Naive thymus-derived CD4-positive, alpha-beta T cell (primary cell): ENCODE results near the gene MRI1. TPM values are rescaled to one million over a fixed set of nuclear protein-coding genes. Genes with fewer than 3 reads are reported as not detected.
"Not testable (repeated sequence)": the region's sequence is repeated elsewhere in the genome, so short reads cannot be mapped to it uniquely, and the experiment has no call there.

Experiments used
- ATAC-seq: fragments of 150-1000 bp; cut with Tn5 transposase; 2 replicates; pipeline ENCODE4 v1.10.0; 2021; ENCODE audit warnings: mild to moderate bottlenecking, moderate library complexity
- CTCF ChIA-PET: fragments of 350-600 bp; sonication (Branson Sonifier 250); formaldehyde crosslinking; loops from one replicate; lab custom pipeline; 2021; ENCODE audit warnings: antibody characterized with exemption; lab: Charles Lee
- POLR2A ChIA-PET: fragments of 350-600 bp; sonication (Branson Sonifier 250); formaldehyde crosslinking; loops from one replicate; lab custom pipeline; 2021; ENCODE audit warnings: antibody characterized with exemption, inconsistent platforms; lab: Charles Lee
- DNase-seq, 9 donors: peaks; one replicate each; pipeline versions ENCODE4 v3.0.0 to v3.0.0-alpha.2; 2020 to 2022; ENCODE audit warnings: mixed read lengths in 1 of 9
- H3K27ac ChIP-seq: one replicate; pipeline ENCODE4 v1.7.0; 2013; ENCODE audit warnings: mild to moderate bottlenecking, low read depth, low read length, moderate library complexity
- H3K27me3 ChIP-seq, 2 donors: one replicate each; pipeline ENCODE4 v1.7.0; 2013; ENCODE audit warnings: low read length in 2 of 2, mild to moderate bottlenecking in 2 of 2, moderate library complexity in 2 of 2; ENCODE audit not compliant: control insufficient read depth in 2 of 2, insufficient read depth in 2 of 2
- H3K36me3 ChIP-seq, 3 experiments: 1 replicate in 2 of 3; 2 replicates in 1 of 3; pipeline ENCODE4 v1.7.0; 2013; ENCODE audit warnings: low read length in 3 of 3, mild to moderate bottlenecking in 3 of 3, moderate library complexity in 1 of 3; ENCODE audit not compliant: insufficient read depth in 3 of 3, control insufficient read depth in 2 of 3
- H3K4me1 ChIP-seq, 2 donors: one replicate each; pipeline ENCODE4 v1.7.0; 2013; ENCODE audit warnings: low read length in 2 of 2, mild to moderate bottlenecking in 2 of 2, moderate library complexity in 1 of 2; ENCODE audit not compliant: control insufficient read depth in 2 of 2, insufficient read depth in 2 of 2
- H3K4me3 ChIP-seq: 2 replicates; pipeline ENCODE4 v1.7.0; 2013; ENCODE audit warnings: mild to moderate bottlenecking, low read length
- H3K9me3 ChIP-seq, 3 experiments: 1 replicate in 2 of 3; 2 replicates in 1 of 3; pipeline ENCODE4 v1.7.0; 2013; ENCODE audit warnings: low read length in 3 of 3; ENCODE audit not compliant: control insufficient read depth in 2 of 3
- H3K27ac Mint-ChIP-seq, 9 donors: one replicate each; pipeline ENCODE4 v1.8.0; 2020 to 2022; ENCODE audit warnings: mixed read lengths in 9 of 9, mild to moderate bottlenecking in 8 of 9, moderate library complexity in 5 of 9, inconsistent platforms in 2 of 9
- H3K27me3 Mint-ChIP-seq, 5 donors: one replicate each; pipeline ENCODE4 v1.8.0; 2021 to 2022; ENCODE audit warnings: mixed read lengths in 5 of 5, mild to moderate bottlenecking in 1 of 5
- H3K36me3 Mint-ChIP-seq, 5 donors: one replicate each; pipeline ENCODE4 v1.8.0; 2020 to 2022; ENCODE audit warnings: mixed read lengths in 5 of 5, mild to moderate bottlenecking in 3 of 5, inconsistent platforms in 1 of 5
- H3K4me1 Mint-ChIP-seq, 7 donors: one replicate each; pipeline ENCODE4 v1.8.0; 2020 to 2022; ENCODE audit warnings: mixed read lengths in 7 of 7, mild to moderate bottlenecking in 3 of 7, inconsistent platforms in 1 of 7
- H3K4me3 Mint-ChIP-seq, 10 donors: one replicate each; pipeline ENCODE4 v1.8.0; 2020 to 2022; ENCODE audit warnings: mild to moderate bottlenecking in 10 of 10, mixed read lengths in 10 of 10, moderate library complexity in 6 of 10, inconsistent platforms in 2 of 10
- H3K9me3 Mint-ChIP-seq, 11 donors: one replicate each; pipeline ENCODE4 v1.8.0; 2020 to 2022; ENCODE audit warnings: mixed read lengths in 11 of 11, mild to moderate bottlenecking in 4 of 11, inconsistent platforms in 1 of 11, moderate library complexity in 1 of 11
- intact Hi-C, 2 donors: fragments of 100-400 bp; cut with micrococcal nuclease; formaldehyde crosslinking; loops; one replicate each; pipeline ENCODE4 v1.15.1; 2023
- polyA plus RNA-seq, 2 donors: library from polyadenylated mRNA; unstranded; fragments of 300-500 nt; fragmentation: Illumina TruSeq; gene quantifications; one replicate each; pipeline ENCODE4 v1.2.3, GENCODE V29; 2021
- total RNA-seq, 6 experiments: library from RNA in 5 of 6; stranded (reverse) in 5 of 6; gene quantifications; 1 replicate in 5 of 6; 2 replicates in 1 of 6; pipeline ENCODE4 v1.2.3 and lab custom pipeline; 2021 to 2026

The MRI1 gene
- total and polyA plus RNA-seq, 7 experiments from 2014 or later = 7.1 to 56.2 (median 31.1) TPM

GRCh38 chr19:13753622-13754021, 10.7 kb upstream of the MRI1 start:
- H3K36me3 Mint-ChIP-seq = peaks cover 10 to 28% (median 19%) of the 10 kb centered on the region in 5 donors

DNA sequence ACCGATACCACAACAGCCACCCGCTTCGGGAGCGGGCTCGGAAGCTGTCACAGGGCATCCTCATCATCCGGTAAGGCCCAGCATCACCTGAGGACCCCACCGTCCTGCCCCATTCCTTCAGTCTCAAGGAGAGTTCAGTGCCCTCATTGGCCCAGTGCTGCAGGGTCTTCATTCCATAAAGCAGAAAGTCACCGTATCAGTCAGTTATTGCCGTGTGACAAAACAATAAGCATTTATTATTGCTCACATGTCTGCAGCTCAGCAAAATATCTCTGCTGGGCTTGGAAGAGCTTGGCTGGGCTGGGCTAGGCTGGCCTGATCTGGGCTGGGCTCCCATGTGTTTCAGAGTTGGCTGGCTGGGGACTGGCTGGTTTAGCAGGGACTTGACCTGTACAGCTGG, 8.1 kb upstream of the MRI1 start:
- H3K9me3 ChIP-seq = no peaks in the 10 kb centered on the region
- H3K4me1 ChIP-seq = peaks cover 0 to 3% of the 10 kb centered on the region in 2 donors
- H3K4me3 ChIP-seq = no peak overlapping the region
- CTCF ChIA-PET = no interaction called here
- ATAC-seq (no peak), DNase-seq (no peak)
- H3K36me3 ChIP-seq = peaks cover 6 to 88% (median 8%) of the 10 kb centered on the region in 3 experiments
- Mint-ChIP-seq H3K9me3 (peaks cover 0 to 1% (median 0%) of the 10 kb centered on the region in 11 donors), H3K36me3 (peaks cover 10 to 29% (median 19%) of the 10 kb centered on the region in 5 donors), H3K4me1 (peaks cover 0 to 12% (median 6%) of the 10 kb centered on the region in 7 donors), H3K27ac (peak overlapping the region in 2 of 9 donors; percentile 7 to 56), H3K4me3 (peak overlapping the region in 1 of 10 donors; percentile 29), H3K27me3 (no peaks in the 10 kb centered on the region)
- intact Hi-C loops = no loop called here
- H3K27me3 ChIP-seq = no peaks in the 10 kb centered on the region
- H3K27ac ChIP-seq = no peak overlapping the region
- POLR2A ChIA-PET = no interaction called here

More at GRCh38 chr19:13753622-13754021, 10.7 kb upstream of the MRI1 start:
- POLR2A ChIA-PET, H3K4me3 ChIP-seq, H3K27ac ChIP-seq, H3K27me3 ChIP-seq, H3K9me3 Mint-ChIP-seq, intact Hi-C loops, H3K27me3 Mint-ChIP-seq, H3K9me3 ChIP-seq, H3K4me3 Mint-ChIP-seq, H3K27ac Mint-ChIP-seq, CTCF ChIA-PET, DNase-seq, H3K4me1 ChIP-seq: not testable (repeated sequence)
- H3K36me3 ChIP-seq = peaks cover 6 to 71% (median 8%) of the 10 kb centered on the region in 3 experiments
- peaks cover 13 to 30% (median 22%) of the 10 kb centered on the region in 7 donors for H3K4me1 Mint-ChIP-seq
- peak; percentile 20 for ATAC-seq

DNA sequence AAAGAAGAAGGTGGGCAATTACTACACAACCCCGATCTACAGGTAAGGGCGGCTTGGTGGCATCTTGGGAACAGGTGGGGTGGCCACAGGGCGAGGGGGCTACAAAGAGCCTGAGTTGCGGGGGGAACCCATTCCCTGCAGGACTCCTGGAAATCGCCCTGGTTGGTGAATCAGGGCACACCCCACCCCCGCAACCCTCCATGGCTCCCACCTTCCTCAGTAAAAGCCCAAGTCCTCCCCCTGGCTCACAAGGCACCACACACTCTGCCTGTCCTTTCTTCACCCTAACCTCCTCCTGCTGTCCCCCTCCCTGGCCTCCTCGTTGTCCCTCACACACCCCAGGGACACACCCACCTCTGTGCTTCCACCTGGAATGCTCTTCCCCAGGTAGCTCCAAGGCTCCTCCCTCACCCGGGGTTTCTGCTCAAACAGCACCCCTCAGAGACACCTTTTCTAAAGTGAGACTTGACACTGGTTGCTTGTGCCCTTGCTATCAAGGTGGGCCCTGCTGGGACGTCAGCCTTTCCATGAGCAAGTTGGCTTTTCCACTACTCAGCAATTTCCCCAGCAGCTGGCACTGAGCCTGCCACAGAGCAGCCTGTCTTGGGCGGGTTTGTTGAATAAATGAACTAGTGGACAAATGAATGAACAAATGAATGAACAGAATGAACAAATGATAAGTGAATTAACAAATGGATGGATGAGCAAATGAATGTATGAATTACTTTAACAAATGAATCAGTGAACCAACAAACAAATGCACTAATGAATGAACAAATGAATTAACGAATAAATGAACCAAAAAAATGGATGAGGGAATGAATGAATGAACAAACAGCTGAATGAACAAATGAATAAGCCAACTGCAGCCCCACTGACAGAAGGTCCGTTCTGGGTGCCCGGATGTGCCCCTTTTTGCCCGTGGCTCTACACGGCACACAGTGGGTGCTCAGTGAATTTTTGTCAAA, 6.2 kb upstream of the MRI1 start:
- POLR2A ChIA-PET = no interaction called here
- Mint-ChIP-seq H3K36me3 (peaks cover 10 to 31% (median 19%) of the 10 kb centered on the region in 5 donors), H3K27ac (peak overlapping the region in 1 of 9 donors; percentile 55)

DNA sequence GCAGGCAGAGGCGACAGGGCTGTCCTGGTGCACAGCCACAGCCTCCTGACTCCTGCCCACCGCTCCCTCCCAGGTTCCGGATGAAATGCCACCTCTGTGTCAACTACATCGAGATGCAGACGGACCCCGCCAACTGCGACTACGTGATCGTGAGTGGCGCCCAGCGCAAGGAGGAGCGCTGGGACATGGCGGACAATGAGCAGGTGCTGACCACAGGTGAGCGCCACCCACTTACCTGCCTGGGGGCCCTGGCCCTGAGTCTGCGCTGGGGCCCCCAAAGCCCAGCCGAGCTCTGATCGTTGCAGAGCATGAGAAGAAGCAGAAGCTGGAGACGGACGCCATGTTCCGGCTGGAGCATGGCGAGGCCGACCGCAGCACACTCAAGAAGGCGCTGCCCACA, 5.5 kb upstream of the MRI1 start:
- Mint-ChIP-seq H3K4me1 (peaks cover 2 to 14% (median 7%) of the 10 kb centered on the region in 7 donors), H3K36me3 (peaks cover 10 to 32% (median 19%) of the 10 kb centered on the region in 5 donors), H3K9me3 (peaks cover 0 to 1% (median 0%) of the 10 kb centered on the region in 11 donors), H3K27me3 (no peaks in the 10 kb centered on the region), H3K4me3 (no peak overlapping the region), H3K27ac (no peak overlapping the region)
- Histone ChIP-seq H3K27ac (no peak overlapping the region), H3K9me3 (no peaks in the 10 kb centered on the region), H3K4me1 (no peaks in the 10 kb centered on the region), H3K27me3 (no peaks in the 10 kb centered on the region), H3K4me3 (no peak overlapping the region), H3K36me3 (peaks cover 6 to 81% (median 11%) of the 10 kb centered on the region in 3 experiments)
- CTCF ChIA-PET = no interaction called here
- intact Hi-C loops = no loop called here
- POLR2A ChIA-PET = no interaction called here
- ATAC-seq = no peak
- no peak for DNase-seq

More for the DNA sequence above, 6.2 kb upstream of the MRI1 start:
- DNase-seq (no peak), ATAC-seq (no peak)
- H3K4me1 ChIP-seq = no peaks in the 10 kb centered on the region
- Mint-ChIP-seq H3K9me3 (peaks cover 0 to 1% (median 0%) of the 10 kb centered on the region in 11 donors), H3K4me3 (no peak overlapping the region), H3K27me3 (no peaks in the 10 kb centered on the region), H3K4me1 (peaks cover 0 to 12% (median 4%) of the 10 kb centered on the region in 7 donors)
- no peak overlapping the region for H3K4me3 ChIP-seq
- H3K27me3 ChIP-seq = no peaks in the 10 kb centered on the region
- CTCF ChIA-PET = no interaction called here
- peaks cover 6 to 87% (median 11%) of the 10 kb centered on the region in 3 experiments for H3K36me3 ChIP-seq
- no peak overlapping the region for H3K27ac ChIP-seq
- H3K9me3 ChIP-seq = no peaks in the 10 kb centered on the region
- intact Hi-C loops = no loop called here

DNA sequence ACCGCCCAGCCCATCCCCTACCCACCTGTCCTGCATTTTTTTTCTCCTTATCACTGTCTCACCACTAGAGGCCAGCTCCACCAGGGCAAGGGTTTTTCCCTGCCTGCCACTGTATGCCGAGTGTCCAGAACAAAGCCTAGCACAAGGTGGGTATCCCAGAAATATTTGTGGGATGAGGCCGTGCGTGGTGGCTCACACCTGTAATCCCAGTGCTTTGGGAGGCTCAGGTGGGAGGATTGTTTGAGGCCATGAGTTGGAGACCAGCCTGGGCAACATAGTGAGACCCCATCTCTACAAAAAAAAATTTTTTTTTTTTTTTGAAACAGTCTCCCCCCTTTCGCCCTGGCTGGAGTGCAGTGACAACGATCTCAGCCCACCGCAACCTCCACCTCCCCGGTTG, 2.9 kb upstream of the MRI1 start:
- Histone ChIP-seq H3K9me3 (no peaks in the 10 kb centered on the region), H3K4me1 (peaks cover 0 to 11% of the 10 kb centered on the region in 2 donors), H3K27me3 (no peaks in the 10 kb centered on the region), H3K27ac (no peak overlapping the region), H3K36me3 (peaks cover 0 to 54% (median 5%) of the 10 kb centered on the region in 3 experiments), H3K4me3 (no peak overlapping the region)
- H3K27me3 Mint-ChIP-seq = no peaks in the 10 kb centered on the region
- intact Hi-C loops = no loop called here
- no peak for ATAC-seq
- ChIA-PET CTCF (no interaction called here), POLR2A (interaction anchor here (0.7 to 2.0 kb wide), 3 partner anchors 12 to 68 kb away, joined by 3 to 4 read pairs (median 3); a partner anchor contains a TSS)
- DNase-seq = no peak
- peaks cover 13 to 25% (median 17%) of the 10 kb centered on the region in 7 donors for H3K4me1 Mint-ChIP-seq
- peaks cover 5 to 24% (median 12%) of the 10 kb centered on the region in 5 donors for H3K36me3 Mint-ChIP-seq
- peak overlapping the region in 1 of 9 donors; percentile 84 for H3K27ac Mint-ChIP-seq
- no peak overlapping the region for H3K4me3 Mint-ChIP-seq
- peaks cover 0 to 1% (median 0%) of the 10 kb centered on the region in 11 donors for H3K9me3 Mint-ChIP-seq

GRCh38 chr19:13762635-13763235, 1.6 kb upstream of the MRI1 start:
- no peaks in the 10 kb centered on the region for H3K27me3 ChIP-seq
- intact Hi-C loops = no loop called here
- Mint-ChIP-seq H3K27me3 (no peaks in the 10 kb centered on the region), H3K36me3 (peaks cover 5 to 18% (median 12%) of the 10 kb centered on the region in 5 donors), H3K27ac (no peak overlapping the region), H3K4me3 (peak overlapping the region in 2 of 10 donors; percentile 46 to 89), H3K4me1 (peaks cover 13 to 27% (median 18%) of the 10 kb centered on the region in 7 donors), H3K9me3 (peaks cover 0 to 1% (median 0%) of the 10 kb centered on the region in 11 donors)
- no peak overlapping the region for H3K27ac ChIP-seq
- peaks cover 0 to 11% of the 10 kb centered on the region in 2 donors for H3K4me1 ChIP-seq
- peaks cover 0 to 41% (median 5%) of the 10 kb centered on the region in 3 experiments for H3K36me3 ChIP-seq
- ATAC-seq = no peak
- no peak for DNase-seq
- H3K4me3 ChIP-seq = no peak overlapping the region
- CTCF ChIA-PET = no interaction called here
- POLR2A ChIA-PET = interaction anchor here (0.9 kb wide), 2 partner anchors 11 to 13 kb away, joined by 3 read pairs; no protein-coding TSS in a partner anchor
- no peaks in the 10 kb centered on the region for H3K9me3 ChIP-seq
